Thoracic aorta (tissue), 2 donors: ENCODE data around the gene ERI2. TPM values are rescaled to one million over a fixed set of nuclear protein-coding genes. Genes with fewer than 3 reads are reported as not detected.

Experiments
- ATAC-seq: fragments of 150-250 bp; one replicate; pipeline ENCODE4 v1.8.0; 2017; ENCODE audit warnings: low read depth; ENCODE audit not compliant: insufficient number of reproducible peaks, low FRiP score
- DNase-seq: peaks from one replicate; pipeline ENCODE4 v3.0.0-alpha.2; 2020; ENCODE audit warnings: low spot score
- H3K27ac ChIP-seq, 2 donors: fragments of 200-600 bp; sonication (generic); 1 replicate in 1 of 2; 2 replicates in 1 of 2; pipeline ENCODE4 v1.5.1; 2016; ENCODE audit warnings: mild to moderate bottlenecking in 2 of 2, moderate library complexity in 2 of 2
- H3K27me3 ChIP-seq: fragments of 200-600 bp; sonication (generic); replicated peaks from 2 replicates; pipeline ENCODE4 v1.6.0; 2016; ENCODE audit warnings: mild to moderate bottlenecking; ENCODE audit not compliant: insufficient read depth
- H3K36me3 ChIP-seq: fragments of 200-600 bp; sonication (generic); one replicate; pipeline ENCODE4 v1.5.1; 2016
- H3K4me1 ChIP-seq, 2 donors: fragments of 200-600 bp; sonication (generic); 1 replicate in 1 of 2; 2 replicates in 1 of 2; pipeline versions ENCODE4 v1.5.1 to v1.6.0; 2016; ENCODE audit warnings: low read depth in 2 of 2, mild to moderate bottlenecking in 1 of 2; ENCODE audit not compliant: control insufficient read depth in 1 of 2
- H3K4me3 ChIP-seq: fragments of 200-600 bp; sonication (generic); 2 replicates; pipeline ENCODE4 v1.5.1; 2016; ENCODE audit warnings: mild to moderate bottlenecking
- H3K9me3 ChIP-seq: fragments of 200-600 bp; sonication (generic); 2 replicates; pipeline ENCODE4 v1.5.1; 2016
- total RNA-seq, 2 donors: library from RNA; depleted of rRNA; stranded (reverse); fragments of >200 nt; gene quantifications; one replicate each; pipeline versions ENCODE4 v1.1.0 to v1.2.3, GENCODE V29; 2016
- TF ChIP-seq, protein P1 (sequence below): fragments of 200-600 bp; sonication (generic); IDR thresholded peaks from one replicate; pipeline ENCODE4 v1.5.1; 2019; ENCODE audit warnings: antibody characterized with exemption

The ERI2 gene
- total RNA-seq, 2 donors from 2014 or later = 2.6 to 7.8 TPM

DNA sequence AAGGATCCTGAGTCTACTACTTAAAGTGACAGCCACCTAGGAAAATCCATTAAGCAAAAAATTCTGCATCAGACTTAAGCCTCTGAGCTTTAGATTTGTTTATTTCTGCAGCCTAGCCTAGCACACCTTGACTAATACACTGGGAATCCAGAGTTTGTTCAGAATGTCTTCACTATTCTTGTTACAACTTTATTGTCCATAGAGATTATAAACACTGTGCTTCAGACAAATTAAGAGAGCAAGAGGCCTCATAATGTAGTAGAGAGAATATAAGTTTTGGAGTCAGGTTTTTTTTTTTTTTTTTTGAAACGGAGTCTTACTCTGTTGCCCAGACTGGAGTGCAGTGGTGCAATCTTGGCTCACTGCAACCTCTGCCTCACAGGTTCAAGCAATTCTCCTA, 55.7 kb downstream of the ERI2 start:
- Histone ChIP-seq H3K4me3 (no peak overlapping the region), H3K4me1 (no peaks in the 10 kb centered on the region), H3K36me3 (no peaks in the 10 kb centered on the region), H3K27me3 (no peaks in the 10 kb centered on the region), H3K9me3 (no peaks in the 10 kb centered on the region), H3K27ac (no peak overlapping the region)
- TF ChIP-seq, protein P1, sequence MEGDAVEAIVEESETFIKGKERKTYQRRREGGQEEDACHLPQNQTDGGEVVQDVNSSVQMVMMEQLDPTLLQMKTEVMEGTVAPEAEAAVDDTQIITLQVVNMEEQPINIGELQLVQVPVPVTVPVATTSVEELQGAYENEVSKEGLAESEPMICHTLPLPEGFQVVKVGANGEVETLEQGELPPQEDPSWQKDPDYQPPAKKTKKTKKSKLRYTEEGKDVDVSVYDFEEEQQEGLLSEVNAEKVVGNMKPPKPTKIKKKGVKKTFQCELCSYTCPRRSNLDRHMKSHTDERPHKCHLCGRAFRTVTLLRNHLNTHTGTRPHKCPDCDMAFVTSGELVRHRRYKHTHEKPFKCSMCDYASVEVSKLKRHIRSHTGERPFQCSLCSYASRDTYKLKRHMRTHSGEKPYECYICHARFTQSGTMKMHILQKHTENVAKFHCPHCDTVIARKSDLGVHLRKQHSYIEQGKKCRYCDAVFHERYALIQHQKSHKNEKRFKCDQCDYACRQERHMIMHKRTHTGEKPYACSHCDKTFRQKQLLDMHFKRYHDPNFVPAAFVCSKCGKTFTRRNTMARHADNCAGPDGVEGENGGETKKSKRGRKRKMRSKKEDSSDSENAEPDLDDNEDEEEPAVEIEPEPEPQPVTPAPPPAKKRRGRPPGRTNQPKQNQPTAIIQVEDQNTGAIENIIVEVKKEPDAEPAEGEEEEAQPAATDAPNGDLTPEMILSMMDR = no peak
- ATAC-seq (no peak), DNase-seq (no peak)

DNA sequence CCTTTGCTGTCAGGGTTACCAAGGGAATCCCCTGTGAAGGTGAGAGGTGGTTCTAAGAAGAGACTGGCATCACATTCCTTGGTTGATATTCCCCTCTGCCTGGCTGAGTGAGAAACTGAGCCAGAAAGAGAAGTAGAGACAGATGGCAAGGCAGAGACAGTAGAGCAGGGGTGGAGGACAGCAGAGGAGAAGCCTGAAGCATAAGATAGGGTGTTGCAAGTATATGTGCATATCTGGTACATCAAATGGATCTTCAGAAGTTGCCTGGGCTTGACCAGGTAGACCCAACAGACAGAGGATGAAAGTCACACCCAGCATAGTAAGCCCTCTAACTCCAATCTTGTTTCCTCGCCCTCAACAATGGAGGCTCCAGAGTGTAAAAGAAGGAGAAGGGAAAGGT, 56.8 kb downstream of the ERI2 start:
- DNase-seq (no peak), ATAC-seq (no peak)
- H3K4me3 ChIP-seq = no peak overlapping the region
- H3K27ac ChIP-seq = no peak overlapping the region
- no peaks in the 10 kb centered on the region for H3K27me3 ChIP-seq
- no peaks in the 10 kb centered on the region for H3K9me3 ChIP-seq
- H3K4me1 ChIP-seq = no peaks in the 10 kb centered on the region
- TF ChIP-seq, protein P1 = no peak
- H3K36me3 ChIP-seq = no peaks in the 10 kb centered on the region

DNA sequence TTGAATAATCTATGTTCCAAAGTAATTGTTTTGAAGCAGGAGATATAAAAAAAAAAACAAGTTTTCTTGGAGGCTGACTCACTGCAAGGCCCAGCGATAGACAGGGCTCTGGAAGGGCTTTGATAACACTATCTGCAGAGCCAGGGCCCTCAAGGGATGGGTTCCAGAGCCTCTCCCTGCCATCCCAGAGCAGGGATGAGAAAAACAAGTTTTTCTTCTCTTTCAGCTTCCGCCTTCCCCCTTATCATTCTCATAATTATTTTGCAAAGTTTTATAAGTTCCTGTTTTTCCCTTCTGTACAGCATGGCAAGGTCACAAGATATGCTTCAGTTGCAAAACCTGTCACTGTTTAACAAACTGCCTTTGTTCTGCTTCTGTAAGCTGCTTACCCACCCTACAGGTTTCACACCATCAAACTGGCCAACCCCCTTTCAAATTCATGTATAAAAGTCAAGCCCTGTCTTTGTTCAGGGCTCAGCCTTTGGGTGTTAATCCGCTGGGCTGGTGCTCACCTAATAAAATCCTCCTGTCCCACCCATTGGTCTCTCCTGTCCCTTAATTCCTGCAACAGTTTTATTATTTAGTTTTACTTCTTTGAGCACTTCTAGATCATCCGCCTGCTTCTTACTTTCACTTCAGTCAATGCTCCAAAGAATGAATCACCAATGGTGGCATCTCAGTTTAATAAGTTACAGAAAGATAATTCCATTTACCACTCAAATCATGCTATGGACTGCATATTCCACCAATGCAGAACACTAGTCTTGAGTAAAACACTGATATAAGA, 59.0 kb downstream of the ERI2 start:
- Histone ChIP-seq H3K36me3 (no peaks in the 10 kb centered on the region), H3K27ac (no peak overlapping the region), H3K4me3 (no peak overlapping the region), H3K4me1 (no peaks in the 10 kb centered on the region), H3K9me3 (no peaks in the 10 kb centered on the region), H3K27me3 (no peaks in the 10 kb centered on the region)
- DNase-seq = no peak
- no peak for ATAC-seq
- TF ChIP-seq, protein P1 = no peak

DNA sequence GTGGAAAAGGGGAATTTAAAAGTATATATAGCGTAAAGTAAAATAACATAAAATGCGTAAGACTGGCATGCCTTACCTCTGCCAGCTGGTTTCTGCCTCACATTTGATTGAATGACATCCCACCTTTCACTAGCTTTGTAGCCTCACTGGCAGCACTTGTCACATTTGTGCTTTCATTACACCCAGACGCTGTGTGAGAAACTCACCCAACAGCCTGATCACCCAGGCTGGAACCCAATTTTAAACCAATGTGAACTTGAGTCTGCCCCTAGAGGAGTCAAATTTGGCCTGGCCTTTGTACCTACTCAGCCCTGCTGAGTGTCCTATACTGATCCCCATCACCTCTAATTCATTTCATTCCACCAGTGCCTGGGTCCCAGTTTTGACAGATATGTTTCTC, 59.8 kb downstream of the ERI2 start:
- no peak for ATAC-seq
- DNase-seq = no peak
- Histone ChIP-seq H3K4me1 (no peaks in the 10 kb centered on the region), H3K36me3 (no peaks in the 10 kb centered on the region), H3K9me3 (no peaks in the 10 kb centered on the region), H3K27me3 (no peaks in the 10 kb centered on the region), H3K4me3 (no peak overlapping the region), H3K27ac (no peak overlapping the region)
- TF ChIP-seq, protein P1 = no peak

Other genes with a start within 250 kb of the ERI2 start
- gene ACSM2B, start 230.1 kb downstream of the ERI2 start, total RNA-seq = not detected
- 1 to 10 TPM in 1 of 2 donors, not detected in 1; 1.7 TPM for gene ACSM1, start 108.8 kb downstream of the ERI2 start, total RNA-seq
- 10 to 100 TPM; 64.5 to 73.2 TPM for gene THUMPD1, start 64.7 kb downstream of the ERI2 start, total RNA-seq
- 1 to 10 TPM in 1 of 2 donors, under 1 TPM in 1; 0.41 to 6.1 TPM for gene ACSM3, start 42.5 kb downstream of the ERI2 start, total RNA-seq
- gene REXO5, start 55 bp upstream of the ERI2 start, total RNA-seq = 1 to 10 TPM in 1 of 2 donors, not detected in 1; 6.5 TPM
- 10 to 100 TPM; 25.3 to 28.0 TPM for gene DCUN1D3, start 93.9 kb upstream of the ERI2 start, total RNA-seq
- gene LYRM1, start 94.3 kb upstream of the ERI2 start, total RNA-seq = 10 to 100 TPM; 18.7 to 34.9 TPM